Raji (cell line): Measurements from ENCODE around the gene ZNF516.

ENCODE experiments used
- POLR2A ChIP-seq: IDR thresholded peaks from 2 replicates; pipeline ENCODE4 v1.6.1; 2011; ENCODE audit warnings: low read depth, low read length, control low read depth; ENCODE audit not compliant: insufficient read depth

ZNF516 gene

DNA sequence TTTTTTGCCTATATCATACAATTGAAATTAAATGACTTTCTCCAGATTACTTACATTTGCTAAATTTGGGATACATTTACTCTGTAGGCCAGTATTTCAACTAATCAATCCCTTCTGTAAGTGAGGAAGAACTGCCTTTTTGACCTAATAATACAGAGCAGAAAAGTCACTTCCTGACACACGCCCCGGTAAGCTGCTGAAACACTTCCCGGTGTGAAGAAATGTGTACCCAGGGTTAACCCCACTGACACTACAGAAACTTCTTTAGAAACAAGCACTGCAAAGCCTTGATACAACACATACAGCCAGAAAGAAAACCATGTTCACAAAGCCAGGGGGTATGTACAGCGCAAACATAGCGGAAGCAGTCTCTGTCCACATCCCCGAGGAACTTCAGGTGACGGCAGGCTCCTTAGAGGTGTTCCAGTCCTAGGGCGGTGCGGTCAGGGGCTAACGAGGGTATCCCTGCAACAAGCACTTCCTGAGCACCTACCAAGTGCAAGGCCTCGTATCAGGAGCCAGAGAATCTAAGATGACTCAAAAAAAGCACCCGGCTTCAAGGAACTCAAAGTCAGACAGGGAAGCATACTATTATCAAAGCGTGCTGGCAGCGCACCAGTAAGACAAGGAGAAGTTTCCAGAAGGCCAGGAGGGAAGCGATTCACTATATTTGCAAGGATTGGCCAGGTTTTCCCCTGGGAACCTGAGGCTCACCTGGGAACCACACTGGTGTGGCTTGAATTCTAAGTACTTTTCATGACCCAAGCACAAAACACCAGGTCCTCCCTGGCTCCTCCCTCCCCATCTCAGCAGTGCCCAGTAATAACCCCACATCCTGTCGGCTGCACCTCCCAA, 46.6 kb downstream of the ZNF516 start:
- TF ChIP-seq POLR2A: no peak

DNA sequence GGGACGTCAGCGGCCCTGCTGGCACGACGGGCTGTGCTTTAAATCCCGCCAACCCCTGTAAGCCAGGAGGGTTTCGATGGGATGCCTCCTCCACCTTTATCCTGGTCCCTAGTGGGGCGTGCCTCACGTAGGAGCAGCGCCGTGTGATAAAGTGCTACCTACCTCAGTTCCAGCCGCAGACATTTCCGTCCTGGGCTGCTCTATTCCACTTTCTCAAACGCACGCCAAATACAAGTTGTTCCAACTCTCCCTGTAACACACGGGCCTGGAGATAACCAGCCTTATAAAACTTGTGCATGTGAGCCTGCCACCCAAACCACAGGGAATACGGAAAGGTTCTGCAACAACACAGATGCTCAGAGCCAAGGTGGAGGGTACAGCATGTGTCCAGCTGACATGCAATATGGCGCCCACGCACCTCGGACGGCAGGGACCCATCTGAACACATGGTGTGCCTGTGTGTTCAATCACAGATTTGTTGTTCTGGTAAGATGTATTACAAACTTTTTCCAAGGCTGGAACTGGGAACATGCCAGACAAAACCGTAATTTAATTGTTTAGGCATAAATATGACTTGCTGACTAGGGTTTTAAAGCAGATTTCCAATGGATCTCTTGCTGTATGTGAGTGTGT, 47.7 kb downstream of the ZNF516 start:
- TF ChIP-seq POLR2A: no peak

DNA sequence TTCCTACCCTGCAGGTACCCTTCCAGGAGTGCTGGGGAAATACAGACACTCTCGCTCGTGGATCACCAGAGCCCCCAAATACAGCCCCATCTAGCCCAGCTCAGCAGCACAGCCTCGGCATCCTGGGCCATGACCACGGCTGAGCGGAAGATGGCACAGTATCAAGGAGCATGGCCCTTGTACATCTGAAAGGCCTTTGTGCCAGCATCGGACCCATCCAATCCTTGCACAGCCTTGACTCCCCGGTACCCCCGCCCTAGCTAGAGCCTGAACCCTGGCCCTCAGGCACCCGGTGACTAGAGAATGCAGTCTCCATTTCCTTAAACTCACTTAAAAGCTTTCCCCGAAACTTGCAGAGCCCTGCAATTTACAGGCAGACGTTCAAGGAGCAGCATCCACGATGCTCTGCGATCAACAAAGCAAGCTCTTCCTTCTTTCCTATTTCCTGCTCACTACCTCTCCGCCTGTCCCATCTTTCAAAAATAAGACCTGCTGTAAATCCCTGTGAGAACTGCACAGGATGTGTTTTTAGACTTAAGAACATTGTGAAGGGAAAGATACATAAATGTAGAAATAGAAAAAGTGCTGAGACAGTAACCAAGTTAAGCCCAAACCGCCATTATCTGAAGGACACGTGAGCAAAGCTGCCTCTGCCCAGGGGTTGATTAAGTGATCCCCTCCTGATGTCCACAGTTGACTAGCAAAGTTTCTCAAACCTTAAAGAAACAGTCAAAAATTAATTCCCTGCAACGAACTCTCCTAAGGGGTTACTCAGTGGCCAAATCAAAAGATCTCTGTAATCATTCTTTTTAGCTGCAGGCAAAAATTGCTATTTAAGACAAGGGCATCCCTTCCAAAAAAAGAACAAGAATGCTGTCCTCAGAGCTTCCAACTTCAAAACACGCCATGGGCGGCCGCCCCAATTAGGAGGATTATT, 48.5 kb downstream of the ZNF516 start:
- TF ChIP-seq POLR2A: no peak

DNA sequence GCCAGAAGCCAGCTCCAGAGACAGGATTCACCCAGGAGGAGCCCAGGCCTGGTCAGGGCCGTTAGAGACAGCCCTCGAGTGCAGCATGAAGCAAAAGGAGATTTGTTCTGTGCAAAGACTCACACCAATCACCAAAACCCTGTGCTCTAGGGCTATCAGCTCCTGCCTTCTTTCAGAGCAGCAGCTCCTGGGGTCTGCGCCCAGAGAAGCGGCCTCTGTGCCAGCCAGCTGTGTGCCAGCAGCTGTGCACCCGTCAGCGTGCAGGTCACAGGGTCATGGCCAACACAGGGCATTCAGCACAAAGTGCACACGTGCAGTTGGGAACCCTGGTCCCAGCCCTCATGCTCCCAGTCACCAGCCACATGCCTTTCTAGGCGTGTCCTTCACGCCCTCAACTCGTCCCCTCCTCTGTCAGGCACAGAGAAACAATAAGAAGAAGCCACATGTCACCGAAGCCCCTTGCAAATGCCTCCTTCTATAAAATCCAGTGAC, 49.3 kb downstream of the ZNF516 start:
- TF ChIP-seq POLR2A: no peak

GRCh38 chr18:76445275-76445674, 49.8 kb downstream of the ZNF516 start:
- no peak for TF ChIP-seq POLR2A

GRCh38 chr18:76444446-76445105, 50.5 kb downstream of the ZNF516 start:
- TF ChIP-seq POLR2A: no peak

DNA sequence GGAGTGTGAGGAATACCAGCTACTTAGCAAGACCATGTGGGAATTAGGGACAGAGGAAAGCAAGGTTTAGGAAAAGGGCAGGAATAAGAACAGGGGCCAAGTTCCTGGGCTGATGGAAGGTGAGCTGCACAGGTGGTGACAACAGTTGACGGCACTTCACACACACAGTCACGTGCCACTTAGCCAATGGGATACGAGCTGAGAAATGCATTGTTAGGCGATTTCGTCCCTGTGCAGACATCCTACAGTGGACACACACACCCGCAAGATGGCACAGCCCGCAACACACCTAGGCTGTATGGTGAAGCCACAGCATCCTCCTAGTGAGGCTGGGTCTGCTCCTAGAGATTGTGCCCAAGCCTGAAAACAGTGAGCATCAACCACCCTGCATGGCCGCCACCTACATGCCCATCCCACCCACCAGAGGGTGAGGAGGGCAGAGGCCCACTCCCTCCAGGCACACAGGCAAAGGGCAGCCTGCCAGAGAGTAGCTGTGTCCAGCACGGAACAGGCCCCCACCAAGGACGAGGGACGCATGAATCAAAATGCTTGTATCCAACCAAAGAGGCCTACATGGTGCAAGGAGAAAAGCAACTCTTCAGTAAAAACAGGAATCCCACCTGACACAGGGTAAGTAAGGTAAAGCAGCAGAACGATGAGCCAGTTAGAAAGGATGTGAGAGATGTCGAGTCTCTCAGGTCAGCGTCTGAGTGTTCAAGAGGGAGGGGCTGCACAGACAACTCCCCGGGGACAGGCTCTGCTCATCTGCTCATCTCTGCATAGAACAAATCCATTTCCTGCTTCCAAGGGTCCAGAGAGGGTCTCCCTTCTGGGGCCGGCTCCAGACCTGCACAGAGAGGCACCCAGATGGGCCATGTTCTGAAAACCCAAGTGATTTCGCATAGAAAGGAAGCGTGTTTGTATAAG, 51.3 kb downstream of the ZNF516 start:
- no peak for TF ChIP-seq POLR2A

GRCh38 chr18:76442413-76443171, 52.5 kb downstream of the ZNF516 start:
- TF ChIP-seq POLR2A: no peak

- no peak for TF ChIP-seq POLR2A
Measured at GRCh38 chr18:76441668-76442412, 53.2 kb downstream of the ZNF516 start.

- TF ChIP-seq POLR2A: no peak
Measured at GRCh38 chr18:76441002-76441667, 53.9 kb downstream of the ZNF516 start.

DNA sequence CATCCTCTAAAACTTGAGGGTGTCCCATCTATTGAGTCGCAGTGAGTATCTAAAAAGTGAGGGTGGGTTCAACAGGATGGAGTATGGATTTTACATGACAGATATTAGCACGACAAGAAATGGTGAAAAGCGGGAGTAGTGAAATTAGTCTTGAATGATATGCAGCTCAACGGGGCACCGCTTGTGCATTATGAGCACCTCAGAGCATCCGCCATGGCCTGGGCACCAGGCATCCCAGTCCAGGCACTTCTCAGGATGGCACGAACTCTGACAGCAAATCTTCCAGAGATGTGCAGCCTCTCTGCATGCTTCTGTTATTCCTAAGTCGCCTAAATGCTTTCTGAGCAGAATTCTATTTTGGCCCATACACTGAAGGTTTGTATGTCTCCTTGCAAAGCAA, 57.1 kb downstream of the ZNF516 start:
- TF ChIP-seq POLR2A: no peak

DNA sequence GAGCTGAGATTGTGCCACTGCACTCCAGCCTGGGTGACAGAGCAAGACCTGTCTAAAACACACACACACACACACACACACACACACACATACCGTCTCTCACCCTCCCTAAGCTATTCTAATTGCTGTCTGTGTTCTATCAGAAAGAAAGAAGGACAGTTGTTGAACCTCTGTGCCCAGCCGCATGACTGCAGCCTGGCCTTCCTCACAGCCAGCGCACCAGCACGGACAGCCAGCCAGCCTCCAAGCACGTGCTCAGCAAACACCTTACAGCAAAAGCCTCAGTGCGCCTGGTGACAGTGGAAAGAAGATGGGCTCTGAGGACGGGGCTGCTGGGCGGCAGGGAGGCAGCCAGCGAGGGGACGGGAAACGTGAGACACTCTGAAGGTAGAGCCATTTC, 58.0 kb downstream of the ZNF516 start:
- TF ChIP-seq POLR2A: no peak
